HepG2 (cell line): ENCODE data around the gene SLC6A16.
A peak's percentile ranks its signal among the peaks of the same experiment; 100 is the strongest.

ENCODE experiments used
- EP300 ChIP-seq, 3 experiments: sonication (generic) in 1 of 3; formaldehyde crosslinking in 1 of 3; IDR thresholded peaks; 2 replicates each; pipeline versions ENCODE4 v1.5.1 to v1.6.1; 2011 to 2020; ENCODE audit warnings: low read depth in 2 of 3, low read length in 2 of 3, borderline replicate concordance in 1 of 3, improper control_type of control experiment in 1 of 3, mild to moderate bottlenecking in 1 of 3, missing genetic modification reagents in 1 of 3, moderate library complexity in 1 of 3
- GABPA ChIP-seq, 2 experiments: IDR thresholded peaks; 2 replicates each; pipeline ENCODE4 v1.6.1; 2011 to 2016; ENCODE audit warnings: low read depth in 2 of 2, low read length in 1 of 2, missing biosample characterization in 1 of 2, missing genetic modification characterization in 1 of 2
- MBD4 ChIP-seq: IDR thresholded peaks from 2 replicates; pipeline ENCODE4 v1.6.1; 2012; ENCODE audit warnings: low read length, inconsistent platforms, borderline replicate concordance
- SP1 ChIP-seq, 2 experiments: fragments of 450-650 bp in 1 of 2; sonication (generic) in 1 of 2; formaldehyde crosslinking in 1 of 2; IDR thresholded peaks; 2 replicates each; pipeline versions ENCODE4 v1.4.0 to v1.6.1; 2016 to 2020; ENCODE audit warnings: missing genetic modification reagents in 1 of 2
- XRCC5 ChIP-seq: fragments of 200-400 bp; formaldehyde crosslinking; optimal IDR thresholded peaks from 2 replicates; pipeline ENCODE3; 2017; ENCODE audit warnings: mild to moderate bottlenecking, low read length
- TF ChIP-seq, protein P1 (sequence below): IDR thresholded peaks from 2 replicates; pipeline ENCODE4 v1.6.1; 2016; ENCODE audit warnings: mild to moderate bottlenecking, missing biosample characterization, missing genetic modification reagents

DNA sequence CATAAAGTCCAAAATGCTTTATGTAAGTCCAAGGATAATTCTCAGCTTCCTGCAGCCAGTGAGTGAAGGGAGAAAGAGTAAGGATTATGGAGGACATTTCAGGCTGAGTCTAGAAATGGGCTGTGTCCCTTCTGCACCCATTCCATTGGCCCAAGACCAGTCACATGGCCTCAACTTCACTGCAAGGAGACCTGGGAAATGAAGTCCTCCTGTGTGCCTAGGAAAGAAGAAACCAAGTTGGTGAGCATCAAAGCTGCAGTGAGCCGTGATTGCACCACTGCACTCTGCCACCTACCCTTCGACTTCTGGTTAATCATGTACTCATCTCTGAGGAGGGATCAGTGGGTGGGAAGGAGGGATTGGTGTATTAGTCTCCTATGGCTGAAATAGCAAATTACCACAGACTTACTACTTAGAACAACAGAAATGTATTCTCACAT is 6.6 kb upstream of the SLC6A16 start:
- TF ChIP-seq MBD4 (no peak), EP300 (IDR thresholded peaks at IDR 0.05; ENCODE audit: low read depth in 2 of 2, low read length in 2 of 2) (no peak), EP300 (CRISPR knock-in tag; IDR thresholded peaks at IDR 0.05; ENCODE audit: borderline replicate concordance) (no peak), SP1 (IDR thresholded peaks at IDR 0.05) (no peak), SP1 (CRISPR knock-in tag; IDR thresholded peaks at IDR 0.05) (no peak), GABPA (IDR thresholded peaks at IDR 0.05; ENCODE audit: low read depth, low read length) (no peak), GABPA (CRISPR knock-in tag; IDR thresholded peaks at IDR 0.05; ENCODE audit: low read depth) (peak; percentile 46; the same call in 1 of the 2 replicates), XRCC5 (no peak)
- TF ChIP-seq, protein P1, sequence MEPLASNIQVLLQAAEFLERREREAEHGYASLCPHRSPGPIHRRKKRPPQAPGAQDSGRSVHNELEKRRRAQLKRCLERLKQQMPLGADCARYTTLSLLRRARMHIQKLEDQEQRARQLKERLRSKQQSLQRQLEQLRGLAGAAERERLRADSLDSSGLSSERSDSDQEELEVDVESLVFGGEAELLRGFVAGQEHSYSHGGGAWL (CRISPR knock-in tag) = no peak
